H9 (cell line): ENCODE data around the gene SS18L1. TPM values are rescaled to one million over a fixed set of nuclear protein-coding genes. Genes with fewer than 3 reads are reported as not detected.

Source experiments
- DNase-seq: peaks from one replicate; pipeline ENCODE4 v3.0.0-alpha.2; 2017
- H2AFZ ChIP-seq: one replicate; pipeline ENCODE4 v1.6.1; 2013; ENCODE audit warnings: mild to moderate bottlenecking, low read length, control low read depth, moderate library complexity
- H2AK5ac ChIP-seq: 2 replicates; pipeline ENCODE4 v1.6.1; 2013; ENCODE audit warnings: low read length, control low read depth, mixed read lengths; ENCODE audit not compliant: insufficient read length
- H2BK120ac ChIP-seq: one replicate; pipeline ENCODE4 v1.6.1; 2013; ENCODE audit warnings: low read depth, mild to moderate bottlenecking, low read length, control low read depth, inconsistent platforms; ENCODE audit not compliant: poor library complexity, severe bottlenecking
- H2BK12ac ChIP-seq: 2 replicates; pipeline ENCODE4 v1.6.1; 2013; ENCODE audit warnings: low read length, control low read depth, mixed read lengths, low read depth; ENCODE audit not compliant: insufficient read length
- H2BK15ac ChIP-seq: 2 replicates; pipeline ENCODE4 v1.6.1; 2013; ENCODE audit warnings: low read depth, low read length, control low read depth
- H2BK20ac ChIP-seq: one replicate; pipeline ENCODE4 v1.6.1; 2013; ENCODE audit warnings: low read depth, mild to moderate bottlenecking, low read length, control low read depth, inconsistent platforms; ENCODE audit not compliant: poor library complexity, severe bottlenecking
- H2BK5ac ChIP-seq: 2 replicates; pipeline ENCODE4 v1.6.1; 2013; ENCODE audit warnings: low read length, control low read depth, mixed read lengths; ENCODE audit not compliant: insufficient read length
- H3K14ac ChIP-seq: 2 replicates; pipeline ENCODE4 v1.6.1; 2013; ENCODE audit warnings: low read length, control low read depth; ENCODE audit not compliant: insufficient read depth
- H3K18ac ChIP-seq: 2 replicates; pipeline ENCODE4 v1.6.1; 2013; ENCODE audit warnings: low read depth, mild to moderate bottlenecking, mixed read lengths, low read length, control low read depth; ENCODE audit not compliant: insufficient read length
- H3K23ac ChIP-seq: 2 replicates; pipeline ENCODE4 v1.6.1; 2013; ENCODE audit warnings: low read length, control low read depth, mixed read lengths, low read depth; ENCODE audit not compliant: insufficient read length
- H3K23me2 ChIP-seq: 2 replicates; pipeline ENCODE4 v1.6.1; 2013; ENCODE audit warnings: low read depth, mild to moderate bottlenecking, mixed read lengths, low read length, control low read depth; ENCODE audit not compliant: insufficient read length, poor library complexity, severe bottlenecking
- H3K27ac ChIP-seq: 2 replicates; pipeline ENCODE4 v1.5.1; 2013; ENCODE audit warnings: low read length, control low read depth, mixed read lengths, low read depth; ENCODE audit not compliant: insufficient read length
- H3K27me3 ChIP-seq: 2 replicates; pipeline ENCODE4 v1.6.1; 2013; ENCODE audit warnings: low read length, control low read depth, inconsistent platforms; ENCODE audit not compliant: insufficient read depth
- H3K4ac ChIP-seq: 2 replicates; pipeline ENCODE4 v1.6.1; 2013; ENCODE audit warnings: low read depth, mild to moderate bottlenecking, control low read depth, inconsistent platforms, low read length, moderate library complexity
- H3K4me1 ChIP-seq: 2 replicates; pipeline ENCODE4 v1.6.1; 2013; ENCODE audit warnings: low read length, control low read depth, inconsistent platforms; ENCODE audit not compliant: insufficient read depth
- H3K4me2 ChIP-seq: 2 replicates; pipeline ENCODE4 v1.6.1; 2013; ENCODE audit warnings: low read length, control low read depth, mixed read lengths; ENCODE audit not compliant: insufficient read length, insufficient read depth
- H3K56ac ChIP-seq: 2 replicates; pipeline ENCODE4 v1.6.1; 2013; ENCODE audit warnings: low read depth, mild to moderate bottlenecking, mixed read lengths, low read length, control low read depth; ENCODE audit not compliant: insufficient read length
- H3K79me1 ChIP-seq: 2 replicates; pipeline ENCODE4 v1.6.1; 2013; ENCODE audit warnings: low read depth, mild to moderate bottlenecking, moderate library complexity, low read length, control low read depth, inconsistent platforms; ENCODE audit not compliant: insufficient read depth, poor library complexity, severe bottlenecking
- H3K79me2 ChIP-seq: 2 replicates; pipeline ENCODE4 v1.6.1; 2013; ENCODE audit warnings: low read length, control low read depth, inconsistent platforms; ENCODE audit not compliant: insufficient read depth
- H3K9ac ChIP-seq: 2 replicates; pipeline ENCODE4 v1.6.1; 2013; ENCODE audit warnings: low read length, control low read depth, mixed read lengths; ENCODE audit not compliant: insufficient read length; ENCODE audit errors: extremely low read depth
- H3K9me3 ChIP-seq: one replicate; pipeline ENCODE4 v1.6.1; 2013; ENCODE audit warnings: low read depth, low read length, inconsistent platforms; ENCODE audit not compliant: control insufficient read depth
- H3T11ph ChIP-seq: one replicate; pipeline ENCODE4 v1.6.1; 2013; ENCODE audit warnings: mild to moderate bottlenecking, low read length, control low read depth, inconsistent platforms
- H4K20me1 ChIP-seq: one replicate; pipeline ENCODE4 v1.6.1; 2013; ENCODE audit not compliant: control insufficient read depth, insufficient read length, insufficient read depth
- H4K5ac ChIP-seq: 2 replicates; pipeline ENCODE4 v1.6.1; 2013; ENCODE audit warnings: low read depth, mild to moderate bottlenecking, mixed read lengths, low read length, control low read depth; ENCODE audit not compliant: insufficient read length
- H4K8ac ChIP-seq: replicated peaks from 2 replicates; pipeline ENCODE4 v1.6.1; 2013; ENCODE audit warnings: low read length, control low read depth, mixed read lengths, low read depth; ENCODE audit not compliant: insufficient read length
- H4K91ac ChIP-seq: 2 replicates; pipeline ENCODE4 v1.6.1; 2013; ENCODE audit warnings: low read depth, mild to moderate bottlenecking, moderate library complexity, mixed read lengths, low read length, control low read depth; ENCODE audit not compliant: insufficient read length
- H3K27ac Mint-ChIP-seq, 3 experiments: 2 replicates in 2 of 3; 3 replicates in 1 of 3; pipeline ENCODE4 v1.8.0; 2020 to 2021; ENCODE audit warnings: mixed read lengths in 3 of 3, mild to moderate bottlenecking in 1 of 3, moderate library complexity in 1 of 3
- H3K27me3 Mint-ChIP-seq: 2 replicates; pipeline ENCODE4 v1.8.0; 2021; ENCODE audit warnings: low read depth, mild to moderate bottlenecking, moderate library complexity, mixed read lengths
- H3K36me3 Mint-ChIP-seq, 3 experiments: 2 replicates in 2 of 3; 3 replicates in 1 of 3; pipeline ENCODE4 v1.8.0; 2020 to 2021; ENCODE audit warnings: low read depth in 3 of 3, mixed read lengths in 3 of 3; ENCODE audit not compliant: insufficient read depth in 1 of 3
- H3K4me1 Mint-ChIP-seq, 2 experiments: 2 replicates each; pipeline ENCODE4 v1.8.0; 2020; ENCODE audit warnings: mixed read lengths in 2 of 2
- H3K4me3 Mint-ChIP-seq, 2 experiments: 2 replicates in 1 of 2; 3 replicates in 1 of 2; pipeline ENCODE4 v1.8.0; 2020 to 2021; ENCODE audit warnings: mild to moderate bottlenecking in 2 of 2, mixed read lengths in 2 of 2, moderate library complexity in 1 of 2
- H3K9me3 Mint-ChIP-seq, 2 experiments: 2 replicates in 1 of 2; 3 replicates in 1 of 2; pipeline ENCODE4 v1.8.0; 2020; ENCODE audit warnings: mild to moderate bottlenecking in 2 of 2, mixed read lengths in 2 of 2, moderate library complexity in 1 of 2
- CTCF ChIP-seq: fragments of 200-600 bp; sonication (generic); conservative IDR thresholded peaks from 3 replicates; pipeline ENCODE4 v1.8.0; 2021; ENCODE audit warnings: antibody characterized with exemption, mild to moderate bottlenecking
- WGBS: extraction: QIAGEN DNeasy Blood & Tissue Kit; methylation state at CpG from one replicate; pipeline ENCODE4 v1.1.7; 2013; ENCODE audit warnings: missing lambda C conversion rate, low lambda C conversion rate, mixed read lengths; ENCODE audit not compliant: insufficient read length; ENCODE audit errors: extremely low coverage; 5-methylcytosine and 5-hydroxymethylcytosine counted together
- total RNA-seq: library from RNA; stranded (reverse); gene quantifications from 2 replicates; pipeline ENCODE4 v1.2.1, GENCODE V29; 2021

The SS18L1 gene
- total RNA-seq, 1 experiment from 2014 or later: 22.2 TPM

GRCh38 chr20:62191781-62192559 is 48.4 kb downstream of the SS18L1 start:
- no peak overlapping the region for H2BK12ac ChIP-seq
- H4K20me1 ChIP-seq: no peaks in the 10 kb centered on the region
- H3K9me3 ChIP-seq: no peaks in the 10 kb centered on the region
- Mint-ChIP-seq H3K4me3 (no peak overlapping the region), H3K36me3 (peaks cover 2 to 8% (median 5%) of the 10 kb centered on the region in 3 experiments; a peak in 5 of 7 replicates), H3K9me3 (no peaks in the 10 kb centered on the region), H3K27me3 (no peaks in the 10 kb centered on the region), H3K4me1 (no peaks in the 10 kb centered on the region), H3K27ac (no peak overlapping the region)
- no peak overlapping the region for H4K91ac ChIP-seq
- no peak overlapping the region for H3K56ac ChIP-seq
- H3K4me1 ChIP-seq: no peaks in the 10 kb centered on the region
- H3T11ph ChIP-seq: no peak overlapping the region
- H3K79me1 ChIP-seq: no peaks in the 10 kb centered on the region
- no peak overlapping the region for H3K9ac ChIP-seq
- no peak overlapping the region for H2AFZ ChIP-seq
- no peak overlapping the region for H2AK5ac ChIP-seq
- H3K27ac ChIP-seq: no peak overlapping the region
- H4K8ac ChIP-seq: no peak overlapping the region
- no peaks in the 10 kb centered on the region; the same call in 1 of the 2 replicates for H3K79me2 ChIP-seq
- no peak overlapping the region for H3K4me2 ChIP-seq
- no peaks in the 10 kb centered on the region for H3K23me2 ChIP-seq
- H3K4ac ChIP-seq: no peak overlapping the region
- no peak for TF ChIP-seq CTCF
- DNase-seq: no peak
- no peak overlapping the region for H2BK5ac ChIP-seq
- H3K27me3 ChIP-seq: no peaks in the 10 kb centered on the region
- no peak overlapping the region for H3K23ac ChIP-seq
- no peak overlapping the region for H3K18ac ChIP-seq
- H3K14ac ChIP-seq: no peak overlapping the region
- no peak overlapping the region for H4K5ac ChIP-seq
- no peak overlapping the region for H2BK15ac ChIP-seq
- no CpG with 5 or more reads among the region's 14 CpGs for WGBS
- H2BK20ac ChIP-seq: no peak overlapping the region
- H2BK120ac ChIP-seq: no peak overlapping the region
